ENCODE results near the gene LHFPL3. TPM values are rescaled to one million over a fixed set of nuclear protein-coding genes. Genes with fewer than 3 reads are reported as not detected.

LHFPL3 gene
- polyA plus RNA-seq, 1 of the 3 experiments (the other 2 are of a cell fraction) = not detected

DNA sequence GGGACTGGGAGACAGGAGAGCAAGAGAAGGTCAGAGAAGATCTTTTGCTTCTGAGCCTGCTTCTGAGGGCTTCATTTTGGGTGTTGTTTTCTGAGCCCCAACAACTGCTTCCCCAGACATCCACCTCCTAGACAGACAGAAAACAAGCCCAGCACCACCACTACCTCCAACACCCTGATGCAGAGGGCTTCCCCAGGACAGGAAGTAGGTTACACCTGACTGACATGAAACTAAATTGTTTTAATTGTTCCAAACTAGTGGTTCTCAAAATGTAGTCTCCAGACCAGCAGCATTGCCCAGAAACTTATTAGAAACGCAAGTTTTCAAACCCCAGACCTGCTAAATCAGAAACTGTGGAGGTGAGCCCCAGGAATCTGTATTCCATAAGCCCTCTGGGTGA, 522.0 kb downstream of the LHFPL3 start:
- no peaks in the 10 kb centered on the region for H3K9me2 ChIP-seq
- 0% methylated on average over 1 of the region's 1 CpG for WGBS (ENCODE audit: low lambda C conversion rate)
- TF ChIP-seq RCOR1 (IDR thresholded peaks at IDR 0.05; ENCODE audit: low read length) = no peak
- TF ChIP-seq YY1 (IDR thresholded peaks at IDR 0.05; ENCODE audit: low read depth) = no peak
- no peak for TF ChIP-seq CTCF (IDR thresholded peaks at IDR 0.05)
- TF ChIP-seq MEF2A (IDR thresholded peaks at IDR 0.05; ENCODE audit: borderline replicate concordance, low read depth) = no peak
- no peak for TF ChIP-seq USF2 (IDR thresholded peaks at IDR 0.05; ENCODE audit: borderline replicate concordance, low read depth, low read length)
- no peak for TF ChIP-seq GATA2 (CRISPR knock-in tag; IDR thresholded peaks at IDR 0.05)
- no peak for TF ChIP-seq NRF1 (IDR thresholded peaks at IDR 0.05; ENCODE audit: low read depth, low read length)
- TF ChIP-seq CHD2 (IDR thresholded peaks at IDR 0.05; ENCODE audit: low read length, partially characterized antibody) = no peak
- no peak for TF ChIP-seq TEAD4 (IDR thresholded peaks at IDR 0.05; ENCODE audit: borderline replicate concordance, insufficient read depth)
- TF ChIP-seq SMC3 (IDR thresholded peaks at IDR 0.05; ENCODE audit: low read depth, low read length) = no peak
- no peak for TF ChIP-seq REST (IDR thresholded peaks at IDR 0.05; ENCODE audit: low read depth, low read length)
- no peak for TF ChIP-seq TAF1 (IDR thresholded peaks at IDR 0.05; ENCODE audit: borderline replicate concordance, low read depth, low read length)
- no peak for TF ChIP-seq RAD21 (IDR thresholded peaks at IDR 0.05; ENCODE audit: low read length)
- TF ChIP-seq EZH2phosphoT487 (IDR thresholded peaks at IDR 0.05; ENCODE audit: borderline replicate concordance, low read depth) = no peak
- no peak for TF ChIP-seq USF1 (IDR thresholded peaks at IDR 0.05; ENCODE audit: borderline replicate concordance, low read depth)
- peaks cover 49% of the 10 kb centered on the region for H3K27me3 ChIP-seq (ENCODE audit: insufficient read depth)
- no peaks in the 10 kb centered on the region for H4K20me1 ChIP-seq (ENCODE audit: insufficient read depth)
- no peak for DNase-seq
- peaks cover 0 to 4% of the 10 kb centered on the region in 2 experiments; a peak in 1 of 4 replicates for H3K4me1 ChIP-seq (ENCODE audit: control insufficient read depth in 1 of 2, insufficient read depth in 2 of 2, low read depth in 1 of 2, low read length in 1 of 2)
- no peak overlapping the region for H2AFZ ChIP-seq (ENCODE audit: low read depth)
- no peaks in the 10 kb centered on the region for H3K9me3 ChIP-seq
- ChIA-PET CTCF (no interaction called here), POLR2A (no interaction called here)
- H3K4me3 ChIP-seq (ENCODE audit: low read depth in 2 of 2, low read length in 1 of 2) = no peak overlapping the region
- no peaks in the 10 kb centered on the region for H3K36me3 ChIP-seq (replicated peaks in 1 of 2; ENCODE audit: control insufficient read depth in 1 of 2, insufficient read depth in 2 of 2, low read length in 1 of 2)
- H3K79me2 ChIP-seq (ENCODE audit: insufficient read depth) = no peaks in the 10 kb centered on the region
- H3K4me2 ChIP-seq = no peak overlapping the region
- H3K27ac ChIP-seq (ENCODE audit: low read depth in 2 of 2, low read length in 1 of 2) = no peak overlapping the region
- no peaks in the 10 kb centered on the region for H3F3A ChIP-seq (replicated peaks; ENCODE audit: insufficient read depth)
- no peak overlapping the region for H3K9ac ChIP-seq

Data from SK-N-SH (cell line).